ENCODE measurements around the gene CAPN5.
A peak's percentile ranks its signal among the peaks of the same experiment; 100 is the strongest.

The CAPN5 gene

GRCh38 chr11:77138106-77138649 is 71.4 kb downstream of the CAPN5 start:
- no peak for DNase-seq

DNA sequence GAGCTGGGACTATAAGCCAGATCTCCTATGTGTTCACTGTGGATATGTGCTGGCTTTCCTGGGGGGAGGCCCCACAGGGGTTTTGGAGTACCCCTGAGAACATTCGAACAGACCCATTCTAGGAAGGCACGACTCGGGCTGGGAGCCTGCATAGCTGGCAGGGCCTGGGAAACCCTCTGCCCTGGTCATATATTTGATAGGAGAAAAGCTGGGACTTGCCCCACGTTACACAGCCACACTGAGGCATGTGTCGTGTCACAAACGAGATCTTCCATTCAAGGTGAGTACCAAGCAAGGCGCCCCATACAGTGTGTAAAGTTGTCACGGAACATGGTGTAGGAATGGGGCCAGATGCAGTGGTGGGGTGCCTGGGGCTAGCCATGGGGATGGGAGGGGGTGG is 72.4 kb downstream of the CAPN5 start:
- DNase-seq = no peak

- no peak for DNase-seq
Measured at GRCh38 chr11:77140231-77140851, 73.6 kb downstream of the CAPN5 start.

- no peak for DNase-seq
Measured at GRCh38 chr11:77141034-77141433, 74.3 kb downstream of the CAPN5 start.

- no peak for DNase-seq
Measured at GRCh38 chr11:77141475-77141874, 74.7 kb downstream of the CAPN5 start.

GRCh38 chr11:77142091-77142975 is 75.6 kb downstream of the CAPN5 start:
- peak; percentile 57 for DNase-seq

DNA sequence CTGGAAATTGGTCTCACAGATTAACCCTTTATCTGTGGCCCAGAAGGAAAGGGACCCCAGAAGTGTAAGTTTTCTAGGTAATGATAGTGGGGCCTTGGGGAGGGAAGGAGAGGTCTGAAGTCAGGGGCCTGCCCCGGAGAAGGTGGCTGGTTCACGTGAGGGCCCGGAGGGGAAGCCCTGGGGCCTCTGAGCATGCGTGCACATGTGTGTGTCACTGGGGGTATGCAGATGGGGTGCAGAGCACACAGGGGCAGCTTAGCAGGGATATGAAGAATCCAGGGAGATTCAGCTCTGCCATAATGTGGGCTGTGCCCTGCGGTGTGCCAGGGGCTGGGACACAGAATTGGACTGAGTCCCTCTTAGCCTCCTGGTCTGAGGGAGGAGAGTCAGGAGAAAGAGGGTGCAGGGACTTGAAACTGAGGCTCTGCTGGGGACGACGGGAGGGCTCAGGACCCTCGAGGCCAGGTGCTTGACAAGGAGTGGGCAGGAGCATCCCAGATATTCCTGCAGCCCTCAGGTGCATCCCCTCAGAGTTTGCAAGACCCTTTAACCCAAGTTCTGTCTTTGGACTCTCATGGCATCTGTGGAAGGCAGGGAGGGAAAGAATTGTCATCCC is 76.7 kb downstream of the CAPN5 start:
- no peak for DNase-seq

DNA sequence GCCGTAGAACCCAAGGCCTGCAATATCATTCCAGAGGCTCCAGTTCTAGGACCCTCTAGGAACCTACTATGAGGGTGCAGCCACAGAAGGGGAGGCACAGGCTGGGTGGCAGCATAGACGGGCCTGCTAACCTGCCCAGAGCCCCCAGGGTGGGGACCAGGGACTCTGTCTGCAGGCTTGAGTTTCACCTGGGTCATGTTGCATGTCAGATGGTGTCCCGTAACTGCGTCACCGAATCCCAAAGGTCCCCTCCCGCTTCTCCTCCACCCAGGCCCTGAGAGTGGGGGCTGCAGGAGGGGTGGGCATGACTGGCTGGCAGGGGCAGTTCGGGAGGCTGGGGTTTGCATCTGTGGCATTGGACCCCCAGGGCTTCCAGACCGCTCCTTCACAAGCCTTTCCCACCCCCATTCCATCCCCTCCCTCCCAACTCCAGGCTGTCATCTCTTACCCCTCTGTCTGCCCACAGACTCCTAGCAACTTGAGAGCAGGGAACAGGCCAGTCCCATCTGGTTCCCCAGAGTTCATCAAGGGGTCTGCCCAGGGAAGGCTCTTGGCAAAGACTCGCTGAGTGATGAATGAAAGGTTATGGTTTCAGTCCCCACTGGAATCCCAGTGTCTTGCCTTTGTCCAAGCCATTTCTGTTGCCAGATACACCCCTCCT is 77.6 kb downstream of the CAPN5 start:
- DNase-seq = no peak

GRCh38 chr11:77144857-77145428 is 78.2 kb downstream of the CAPN5 start:
- DNase-seq = no peak

DNA sequence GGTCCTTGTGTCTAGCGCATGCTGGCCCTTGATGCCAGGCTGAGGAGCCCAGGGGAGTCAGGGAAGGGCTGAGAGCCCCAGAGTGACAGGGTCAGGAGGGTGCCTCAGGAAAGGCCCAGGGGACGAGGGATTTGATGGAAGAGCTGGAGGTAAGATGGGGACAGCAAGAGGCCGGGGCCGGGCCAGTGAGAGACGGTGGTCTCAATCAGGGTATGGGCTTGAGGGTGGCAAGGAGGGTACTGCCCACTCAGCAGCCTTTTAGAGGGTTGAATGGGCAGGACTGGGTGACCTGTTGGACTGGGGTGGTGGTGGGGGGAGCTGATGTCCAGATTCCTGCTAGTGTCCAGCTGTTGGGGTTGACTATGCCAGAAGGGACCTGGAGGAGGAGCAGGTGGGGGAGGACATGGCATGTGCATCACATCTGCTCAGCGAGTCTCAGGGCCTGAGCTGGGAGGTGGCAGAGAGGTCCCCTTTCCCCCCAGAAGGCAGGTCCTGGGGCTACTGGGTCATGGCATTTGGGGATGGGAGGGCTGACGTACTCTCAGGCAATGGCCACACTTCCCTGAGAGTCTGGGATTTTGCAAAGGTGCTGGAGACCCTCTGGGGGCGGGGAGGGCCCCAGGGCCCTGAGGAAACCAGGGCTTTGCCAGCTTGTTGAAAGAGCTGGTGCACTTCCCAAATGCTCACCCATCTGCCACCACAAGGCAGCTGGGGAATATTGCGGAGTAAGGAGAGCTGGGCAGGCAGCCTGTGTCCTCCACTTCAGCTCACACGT is 79.7 kb downstream of the CAPN5 start:
- no peak for DNase-seq

DNA sequence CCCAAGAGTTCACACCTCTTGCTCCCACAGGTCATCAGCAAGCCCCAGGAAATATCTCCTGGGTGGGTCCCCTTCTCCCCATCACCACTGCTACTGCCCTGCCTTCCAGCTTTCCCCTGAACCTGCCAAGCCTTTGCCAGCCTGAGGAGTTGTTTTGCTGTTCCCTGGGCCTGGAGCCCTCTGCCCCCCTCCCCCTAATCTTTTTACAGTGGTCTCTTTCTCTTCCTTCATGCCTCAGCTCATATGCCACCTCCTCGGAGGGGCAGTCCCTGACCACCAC is 80.2 kb downstream of the CAPN5 start:
- DNase-seq = no peak

DNA sequence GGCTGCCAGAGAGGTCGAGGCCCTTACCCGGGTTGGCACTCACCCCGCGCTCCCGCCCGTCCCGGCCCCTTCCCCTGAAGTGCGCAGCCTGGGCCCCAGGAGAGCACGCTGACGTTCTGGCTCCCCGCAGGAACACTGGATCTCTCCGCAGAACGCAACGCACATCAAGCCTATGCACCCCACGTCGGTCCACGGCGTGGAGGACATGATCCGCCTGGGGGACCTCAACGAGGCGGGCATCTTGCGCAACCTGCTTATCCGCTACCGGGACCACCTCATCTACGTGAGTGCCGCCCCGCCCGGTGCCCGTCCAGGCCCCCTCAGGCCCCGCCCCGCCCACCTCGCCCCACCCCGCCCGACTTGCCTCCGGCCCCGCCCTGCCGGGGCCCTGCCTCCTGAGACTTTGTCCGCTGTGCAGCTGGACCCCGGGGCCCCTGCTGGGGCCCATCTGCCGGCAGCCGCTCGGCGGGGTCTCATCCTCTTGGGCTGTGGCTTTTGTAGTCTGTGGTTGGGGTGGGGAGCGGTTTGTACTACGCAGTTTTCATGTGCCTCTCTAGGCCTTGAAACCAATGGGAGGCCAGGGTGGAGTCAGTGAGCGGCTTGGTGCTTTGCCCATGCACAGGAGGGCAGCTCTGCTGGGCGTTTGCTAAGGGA is 81.0 kb downstream of the CAPN5 start:
- DNase-seq = peak; percentile 64

- DNase-seq = no peak
Measured at GRCh38 chr11:77148963-77149715, 82.4 kb downstream of the CAPN5 start.

GRCh38 chr11:77149716-77150392 is 83.1 kb downstream of the CAPN5 start:
- no peak for DNase-seq

- no peak for DNase-seq
Measured at GRCh38 chr11:77150836-77151235, 84.1 kb downstream of the CAPN5 start.

DNA sequence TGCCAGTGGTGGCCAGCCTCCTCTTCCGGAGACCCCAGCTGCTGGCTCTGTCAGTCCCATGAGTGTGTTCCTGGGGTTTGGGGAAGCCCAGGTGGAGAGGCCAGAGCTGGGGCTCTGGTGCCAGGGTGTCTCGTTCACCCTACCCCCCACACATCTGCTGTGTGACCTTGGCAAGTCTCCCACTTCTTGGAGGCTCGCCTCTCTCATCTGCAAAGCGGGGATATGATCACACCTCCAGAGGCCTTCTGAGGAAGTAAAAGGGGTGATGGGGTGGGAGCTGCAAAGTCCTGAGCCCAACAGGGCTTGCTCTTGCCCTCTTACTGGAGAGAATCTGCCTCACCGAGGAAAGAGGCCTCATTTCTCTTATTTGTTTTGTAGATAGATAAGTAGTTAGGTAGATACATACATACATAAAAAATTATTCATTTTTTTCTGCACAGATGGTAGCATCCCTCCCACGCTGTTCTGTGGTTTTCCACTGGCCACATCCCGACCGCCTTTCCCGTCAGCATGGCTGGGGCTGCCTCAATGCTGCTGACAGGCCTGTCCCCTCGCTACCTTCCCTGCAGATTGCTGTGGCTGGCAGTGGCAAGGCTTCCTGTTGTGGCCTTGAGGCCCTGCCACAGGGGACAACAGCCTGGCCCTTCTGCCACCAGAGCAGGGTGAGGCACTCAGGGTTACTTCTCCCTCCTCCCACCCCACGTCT is 85.2 kb downstream of the CAPN5 start:
- peak; percentile 54 for DNase-seq

DNA sequence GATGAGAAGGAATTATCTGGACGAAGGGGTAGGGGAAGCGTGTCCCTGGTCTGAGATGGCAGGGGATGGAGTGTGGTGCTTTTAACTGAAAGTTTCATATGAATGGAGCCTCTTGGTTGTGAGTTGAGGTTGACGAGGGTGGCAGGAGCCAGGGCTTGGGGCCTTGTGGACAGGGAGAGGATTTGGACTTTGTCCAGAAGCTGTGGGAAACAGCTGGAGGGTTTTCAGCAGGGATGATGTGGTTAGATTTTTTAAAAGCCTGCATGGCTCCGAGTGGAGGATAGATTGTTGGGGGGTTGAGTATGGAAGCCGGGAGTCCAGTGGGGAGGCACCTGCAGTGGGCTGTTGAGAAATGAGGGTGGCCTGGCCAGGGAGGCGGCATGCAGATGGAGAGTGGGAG is 86.1 kb downstream of the CAPN5 start:
- no peak for DNase-seq

GRCh38 chr11:77153276-77154185 is 86.8 kb downstream of the CAPN5 start:
- no peak for DNase-seq
